ENCODE measurements around the gene MKRN2. TPM values are rescaled to one million over a fixed set of nuclear protein-coding genes. Genes with fewer than 3 reads are reported as not detected.

Gene MKRN2
- total RNA-seq, 1 experiment from 2014 or later, result 18.2 TPM

DNA sequence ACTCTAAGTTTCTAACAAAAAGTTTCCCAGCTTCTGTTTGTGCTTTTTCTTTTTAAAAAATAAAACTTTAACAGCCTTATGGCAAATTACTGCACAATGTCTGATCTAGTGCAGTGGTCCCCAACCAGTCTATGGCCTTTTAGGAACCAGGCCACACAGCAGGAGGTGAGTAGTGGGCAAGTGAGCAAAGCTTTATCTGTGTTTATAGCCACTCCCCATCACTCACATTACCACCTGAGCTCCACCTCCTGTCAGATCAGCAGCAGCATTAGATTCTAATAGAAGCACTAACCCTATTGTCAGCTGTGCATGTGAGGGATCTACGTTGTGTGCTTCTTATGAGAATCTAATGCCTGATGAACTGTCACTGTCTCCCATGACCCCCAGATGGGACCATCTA is 5.6 kb downstream of the MKRN2 start (continued):
- TF ChIP-seq, protein P1, sequence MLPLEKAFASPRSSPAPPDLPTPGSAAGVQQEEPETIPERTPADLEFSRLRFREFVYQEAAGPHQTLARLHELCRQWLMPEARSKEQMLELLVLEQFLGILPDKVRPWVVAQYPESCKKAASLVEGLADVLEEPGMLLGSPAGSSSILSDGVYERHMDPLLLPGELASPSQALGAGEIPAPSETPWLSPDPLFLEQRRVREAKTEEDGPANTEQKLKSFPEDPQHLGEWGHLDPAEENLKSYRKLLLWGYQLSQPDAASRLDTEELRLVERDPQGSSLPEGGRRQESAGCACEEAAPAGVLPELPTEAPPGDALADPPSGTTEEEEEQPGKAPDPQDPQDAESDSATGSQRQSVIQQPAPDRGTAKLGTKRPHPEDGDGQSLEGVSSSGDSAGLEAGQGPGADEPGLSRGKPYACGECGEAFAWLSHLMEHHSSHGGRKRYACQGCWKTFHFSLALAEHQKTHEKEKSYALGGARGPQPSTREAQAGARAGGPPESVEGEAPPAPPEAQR (CRISPR knock-in tag; IDR thresholded peaks at IDR 0.05), result no peak
- TF ChIP-seq, protein P2, sequence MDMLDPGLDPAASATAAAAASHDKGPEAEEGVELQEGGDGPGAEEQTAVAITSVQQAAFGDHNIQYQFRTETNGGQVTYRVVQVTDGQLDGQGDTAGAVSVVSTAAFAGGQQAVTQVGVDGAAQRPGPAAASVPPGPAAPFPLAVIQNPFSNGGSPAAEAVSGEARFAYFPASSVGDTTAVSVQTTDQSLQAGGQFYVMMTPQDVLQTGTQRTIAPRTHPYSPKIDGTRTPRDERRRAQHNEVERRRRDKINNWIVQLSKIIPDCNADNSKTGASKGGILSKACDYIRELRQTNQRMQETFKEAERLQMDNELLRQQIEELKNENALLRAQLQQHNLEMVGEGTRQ (CRISPR knock-in tag; IDR thresholded peaks at IDR 0.05), result no peak
- TF ChIP-seq, protein P3, sequence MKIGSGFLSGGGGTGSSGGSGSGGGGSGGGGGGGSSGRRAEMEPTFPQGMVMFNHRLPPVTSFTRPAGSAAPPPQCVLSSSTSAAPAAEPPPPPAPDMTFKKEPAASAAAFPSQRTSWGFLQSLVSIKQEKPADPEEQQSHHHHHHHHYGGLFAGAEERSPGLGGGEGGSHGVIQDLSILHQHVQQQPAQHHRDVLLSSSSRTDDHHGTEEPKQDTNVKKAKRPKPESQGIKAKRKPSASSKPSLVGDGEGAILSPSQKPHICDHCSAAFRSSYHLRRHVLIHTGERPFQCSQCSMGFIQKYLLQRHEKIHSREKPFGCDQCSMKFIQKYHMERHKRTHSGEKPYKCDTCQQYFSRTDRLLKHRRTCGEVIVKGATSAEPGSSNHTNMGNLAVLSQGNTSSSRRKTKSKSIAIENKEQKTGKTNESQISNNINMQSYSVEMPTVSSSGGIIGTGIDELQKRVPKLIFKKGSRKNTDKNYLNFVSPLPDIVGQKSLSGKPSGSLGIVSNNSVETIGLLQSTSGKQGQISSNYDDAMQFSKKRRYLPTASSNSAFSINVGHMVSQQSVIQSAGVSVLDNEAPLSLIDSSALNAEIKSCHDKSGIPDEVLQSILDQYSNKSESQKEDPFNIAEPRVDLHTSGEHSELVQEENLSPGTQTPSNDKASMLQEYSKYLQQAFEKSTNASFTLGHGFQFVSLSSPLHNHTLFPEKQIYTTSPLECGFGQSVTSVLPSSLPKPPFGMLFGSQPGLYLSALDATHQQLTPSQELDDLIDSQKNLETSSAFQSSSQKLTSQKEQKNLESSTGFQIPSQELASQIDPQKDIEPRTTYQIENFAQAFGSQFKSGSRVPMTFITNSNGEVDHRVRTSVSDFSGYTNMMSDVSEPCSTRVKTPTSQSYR (CRISPR knock-in tag; IDR thresholded peaks at IDR 0.05), result no peak
- TF ChIP-seq, protein P4, sequence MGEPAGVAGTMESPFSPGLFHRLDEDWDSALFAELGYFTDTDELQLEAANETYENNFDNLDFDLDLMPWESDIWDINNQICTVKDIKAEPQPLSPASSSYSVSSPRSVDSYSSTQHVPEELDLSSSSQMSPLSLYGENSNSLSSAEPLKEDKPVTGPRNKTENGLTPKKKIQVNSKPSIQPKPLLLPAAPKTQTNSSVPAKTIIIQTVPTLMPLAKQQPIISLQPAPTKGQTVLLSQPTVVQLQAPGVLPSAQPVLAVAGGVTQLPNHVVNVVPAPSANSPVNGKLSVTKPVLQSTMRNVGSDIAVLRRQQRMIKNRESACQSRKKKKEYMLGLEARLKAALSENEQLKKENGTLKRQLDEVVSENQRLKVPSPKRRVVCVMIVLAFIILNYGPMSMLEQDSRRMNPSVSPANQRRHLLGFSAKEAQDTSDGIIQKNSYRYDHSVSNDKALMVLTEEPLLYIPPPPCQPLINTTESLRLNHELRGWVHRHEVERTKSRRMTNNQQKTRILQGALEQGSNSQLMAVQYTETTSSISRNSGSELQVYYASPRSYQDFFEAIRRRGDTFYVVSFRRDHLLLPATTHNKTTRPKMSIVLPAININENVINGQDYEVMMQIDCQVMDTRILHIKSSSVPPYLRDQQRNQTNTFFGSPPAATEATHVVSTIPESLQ (CRISPR knock-in tag; IDR thresholded peaks at IDR 0.05), result no peak

DNA sequence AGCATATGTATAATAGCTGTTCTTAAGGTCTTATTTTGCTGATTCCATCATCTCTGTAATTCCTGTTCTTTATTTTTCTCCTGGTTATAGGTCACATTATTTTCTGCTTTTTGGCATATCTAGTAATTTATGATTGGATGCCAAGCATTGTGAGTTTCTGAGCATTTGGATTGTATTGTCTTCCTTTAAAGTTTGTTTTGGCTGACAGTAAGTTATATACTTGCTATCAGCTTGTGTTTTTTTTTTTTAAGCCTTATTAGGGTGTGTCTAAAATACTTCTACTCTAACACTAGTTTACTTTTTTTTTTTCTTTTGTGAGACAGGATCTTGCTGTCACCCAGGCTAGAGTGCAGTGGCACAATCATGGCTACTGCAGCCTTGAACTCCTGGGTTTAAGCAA is 10.1 kb downstream of the MKRN2 start:
- Mint-ChIP-seq H3K4me1 (peaks cover 20% of the 10 kb centered on the region), H3K4me3 (no peak overlapping the region), H3K27ac (no peak overlapping the region), H3K27me3 (ENCODE audit: low read depth) (no peaks in the 10 kb centered on the region), H3K9me3 (no peaks in the 10 kb centered on the region), H3K36me3 (peaks cover 26% of the 10 kb centered on the region)
- no peak for TF ChIP-seq FOXK1 (CRISPR knock-in tag; IDR thresholded peaks at IDR 0.05)
- no peak for TF ChIP-seq ZNF671 (CRISPR knock-in tag; IDR thresholded peaks at IDR 0.05)
- TF ChIP-seq, protein P5, sequence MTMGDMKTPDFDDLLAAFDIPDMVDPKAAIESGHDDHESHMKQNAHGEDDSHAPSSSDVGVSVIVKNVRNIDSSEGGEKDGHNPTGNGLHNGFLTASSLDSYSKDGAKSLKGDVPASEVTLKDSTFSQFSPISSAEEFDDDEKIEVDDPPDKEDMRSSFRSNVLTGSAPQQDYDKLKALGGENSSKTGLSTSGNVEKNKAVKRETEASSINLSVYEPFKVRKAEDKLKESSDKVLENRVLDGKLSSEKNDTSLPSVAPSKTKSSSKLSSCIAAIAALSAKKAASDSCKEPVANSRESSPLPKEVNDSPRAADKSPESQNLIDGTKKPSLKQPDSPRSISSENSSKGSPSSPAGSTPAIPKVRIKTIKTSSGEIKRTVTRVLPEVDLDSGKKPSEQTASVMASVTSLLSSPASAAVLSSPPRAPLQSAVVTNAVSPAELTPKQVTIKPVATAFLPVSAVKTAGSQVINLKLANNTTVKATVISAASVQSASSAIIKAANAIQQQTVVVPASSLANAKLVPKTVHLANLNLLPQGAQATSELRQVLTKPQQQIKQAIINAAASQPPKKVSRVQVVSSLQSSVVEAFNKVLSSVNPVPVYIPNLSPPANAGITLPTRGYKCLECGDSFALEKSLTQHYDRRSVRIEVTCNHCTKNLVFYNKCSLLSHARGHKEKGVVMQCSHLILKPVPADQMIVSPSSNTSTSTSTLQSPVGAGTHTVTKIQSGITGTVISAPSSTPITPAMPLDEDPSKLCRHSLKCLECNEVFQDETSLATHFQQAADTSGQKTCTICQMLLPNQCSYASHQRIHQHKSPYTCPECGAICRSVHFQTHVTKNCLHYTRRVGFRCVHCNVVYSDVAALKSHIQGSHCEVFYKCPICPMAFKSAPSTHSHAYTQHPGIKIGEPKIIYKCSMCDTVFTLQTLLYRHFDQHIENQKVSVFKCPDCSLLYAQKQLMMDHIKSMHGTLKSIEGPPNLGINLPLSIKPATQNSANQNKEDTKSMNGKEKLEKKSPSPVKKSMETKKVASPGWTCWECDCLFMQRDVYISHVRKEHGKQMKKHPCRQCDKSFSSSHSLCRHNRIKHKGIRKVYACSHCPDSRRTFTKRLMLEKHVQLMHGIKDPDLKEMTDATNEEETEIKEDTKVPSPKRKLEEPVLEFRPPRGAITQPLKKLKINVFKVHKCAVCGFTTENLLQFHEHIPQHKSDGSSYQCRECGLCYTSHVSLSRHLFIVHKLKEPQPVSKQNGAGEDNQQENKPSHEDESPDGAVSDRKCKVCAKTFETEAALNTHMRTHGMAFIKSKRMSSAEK (CRISPR knock-in tag; IDR thresholded peaks at IDR 0.05; ENCODE audit: borderline replicate concordance), result no peak
- TF ChIP-seq ZNF416 (CRISPR knock-in tag; IDR thresholded peaks at IDR 0.05), result no peak
- TF ChIP-seq, protein P1 (CRISPR knock-in tag; IDR thresholded peaks at IDR 0.05), result no peak
- TF ChIP-seq RELA (CRISPR knock-in tag; IDR thresholded peaks at IDR 0.05; ENCODE audit: borderline replicate concordance), result no peak
- TF ChIP-seq, protein P6, sequence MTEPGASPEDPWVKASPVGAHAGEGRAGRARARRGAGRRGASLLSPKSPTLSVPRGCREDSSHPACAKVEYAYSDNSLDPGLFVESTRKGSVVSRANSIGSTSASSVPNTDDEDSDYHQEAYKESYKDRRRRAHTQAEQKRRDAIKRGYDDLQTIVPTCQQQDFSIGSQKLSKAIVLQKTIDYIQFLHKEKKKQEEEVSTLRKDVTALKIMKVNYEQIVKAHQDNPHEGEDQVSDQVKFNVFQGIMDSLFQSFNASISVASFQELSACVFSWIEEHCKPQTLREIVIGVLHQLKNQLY (CRISPR knock-in tag; IDR thresholded peaks at IDR 0.05), result no peak
- TF ChIP-seq, protein P7, sequence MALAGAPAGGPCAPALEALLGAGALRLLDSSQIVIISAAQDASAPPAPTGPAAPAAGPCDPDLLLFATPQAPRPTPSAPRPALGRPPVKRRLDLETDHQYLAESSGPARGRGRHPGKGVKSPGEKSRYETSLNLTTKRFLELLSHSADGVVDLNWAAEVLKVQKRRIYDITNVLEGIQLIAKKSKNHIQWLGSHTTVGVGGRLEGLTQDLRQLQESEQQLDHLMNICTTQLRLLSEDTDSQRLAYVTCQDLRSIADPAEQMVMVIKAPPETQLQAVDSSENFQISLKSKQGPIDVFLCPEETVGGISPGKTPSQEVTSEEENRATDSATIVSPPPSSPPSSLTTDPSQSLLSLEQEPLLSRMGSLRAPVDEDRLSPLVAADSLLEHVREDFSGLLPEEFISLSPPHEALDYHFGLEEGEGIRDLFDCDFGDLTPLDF (CRISPR knock-in tag; IDR thresholded peaks at IDR 0.05), result no peak
- TF ChIP-seq, protein P8, sequence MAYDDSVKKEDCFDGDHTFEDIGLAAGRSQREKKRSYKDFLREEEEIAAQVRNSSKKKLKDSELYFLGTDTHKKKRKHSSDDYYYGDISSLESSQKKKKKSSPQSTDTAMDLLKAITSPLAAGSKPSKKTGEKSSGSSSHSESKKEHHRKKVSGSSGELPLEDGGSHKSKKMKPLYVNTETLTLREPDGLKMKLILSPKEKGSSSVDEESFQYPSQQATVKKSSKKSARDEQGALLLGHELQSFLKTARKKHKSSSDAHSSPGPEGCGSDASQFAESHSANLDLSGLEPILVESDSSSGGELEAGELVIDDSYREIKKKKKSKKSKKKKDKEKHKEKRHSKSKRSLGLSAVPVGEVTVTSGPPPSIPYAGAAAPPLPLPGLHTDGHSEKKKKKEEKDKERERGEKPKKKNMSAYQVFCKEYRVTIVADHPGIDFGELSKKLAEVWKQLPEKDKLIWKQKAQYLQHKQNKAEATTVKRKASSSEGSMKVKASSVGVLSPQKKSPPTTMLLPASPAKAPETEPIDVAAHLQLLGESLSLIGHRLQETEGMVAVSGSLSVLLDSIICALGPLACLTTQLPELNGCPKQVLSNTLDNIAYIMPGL (CRISPR knock-in tag; IDR thresholded peaks at IDR 0.05), result no peak
- TF ChIP-seq, protein P9, sequence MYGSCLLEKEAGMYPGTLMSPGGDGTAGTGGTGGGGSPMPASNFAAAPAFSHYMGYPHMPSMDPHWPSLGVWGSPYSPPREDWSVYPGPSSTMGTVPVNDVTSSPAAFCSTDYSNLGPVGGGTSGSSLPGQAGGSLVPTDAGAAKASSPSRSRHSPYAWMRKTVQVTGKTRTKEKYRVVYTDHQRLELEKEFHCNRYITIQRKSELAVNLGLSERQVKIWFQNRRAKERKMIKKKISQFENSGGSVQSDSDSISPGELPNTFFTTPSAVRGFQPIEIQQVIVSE (CRISPR knock-in tag; IDR thresholded peaks at IDR 0.05; ENCODE audit: borderline replicate concordance), result no peak
- TF ChIP-seq, protein P10, sequence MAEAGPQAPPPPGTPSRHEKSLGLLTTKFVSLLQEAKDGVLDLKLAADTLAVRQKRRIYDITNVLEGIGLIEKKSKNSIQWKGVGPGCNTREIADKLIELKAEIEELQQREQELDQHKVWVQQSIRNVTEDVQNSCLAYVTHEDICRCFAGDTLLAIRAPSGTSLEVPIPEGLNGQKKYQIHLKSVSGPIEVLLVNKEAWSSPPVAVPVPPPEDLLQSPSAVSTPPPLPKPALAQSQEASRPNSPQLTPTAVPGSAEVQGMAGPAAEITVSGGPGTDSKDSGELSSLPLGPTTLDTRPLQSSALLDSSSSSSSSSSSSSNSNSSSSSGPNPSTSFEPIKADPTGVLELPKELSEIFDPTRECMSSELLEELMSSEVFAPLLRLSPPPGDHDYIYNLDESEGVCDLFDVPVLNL (CRISPR knock-in tag; IDR thresholded peaks at IDR 0.05; ENCODE audit: borderline replicate concordance, low read depth), result no peak
- POLR2A ChIA-PET, result no interaction called here
- no peak for DNase-seq (ENCODE audit: low spot score)
- CTCF ChIA-PET, result no interaction called here
- no peak for ATAC-seq

Data from WTC11 (cell line).